HepG2 (cell line): Measurements from ENCODE around the gene CTDSP2. TPM values are rescaled to one million over a fixed set of nuclear protein-coding genes. Genes with fewer than 3 reads are reported as not detected.

Source experiments
- ADNP ChIP-seq: sonication (generic); formaldehyde crosslinking; IDR thresholded peaks from 2 replicates; pipeline ENCODE4 v1.4.0; 2020; ENCODE audit warnings: missing genetic modification reagents
- ESRRA ChIP-seq: sonication (generic); formaldehyde crosslinking; IDR thresholded peaks from 2 replicates; pipeline ENCODE4 v1.5.1; 2020; ENCODE audit warnings: mild to moderate bottlenecking, low read depth, missing genetic modification reagents
- HBP1 ChIP-seq: IDR thresholded peaks from 2 replicates; pipeline ENCODE4 v1.6.1; 2016; ENCODE audit warnings: low read depth, control low read depth
- HMGXB3 ChIP-seq: sonication (generic); formaldehyde crosslinking; IDR thresholded peaks from 2 replicates; pipeline ENCODE4 v1.4.0; 2020; ENCODE audit warnings: missing genetic modification reagents, borderline replicate concordance
- IRF9 ChIP-seq: sonication (generic); formaldehyde crosslinking; IDR thresholded peaks from 2 replicates; pipeline ENCODE4 v1.8.0; 2022; ENCODE audit warnings: missing genetic modification reagents, mild to moderate bottlenecking, borderline replicate concordance
- KLF6 ChIP-seq: IDR thresholded peaks from 2 replicates; pipeline ENCODE4 v1.8.0; 2016; ENCODE audit warnings: missing biosample characterization, missing genetic modification reagents
- NFATC3 ChIP-seq: sonication (generic); formaldehyde crosslinking; IDR thresholded peaks from 2 replicates; pipeline ENCODE4 v1.5.1; 2020; ENCODE audit warnings: mild to moderate bottlenecking, missing genetic modification reagents
- PCBP1 ChIP-seq: fragments of 200-400 bp; formaldehyde crosslinking; IDR thresholded peaks from 2 replicates; pipeline ENCODE4 v1.6.1; 2017; ENCODE audit warnings: mild to moderate bottlenecking, low read depth, low read length, borderline replicate concordance
- RAD21 ChIP-seq: fragments of 450-650 bp; formaldehyde crosslinking; IDR thresholded peaks from 2 replicates; pipeline ENCODE4 v1.5.0; 2020; ENCODE audit warnings: mild to moderate bottlenecking
- RFX1 ChIP-seq: fragments of 450-650 bp; IDR thresholded peaks from 2 replicates; pipeline ENCODE4 v1.6.1; 2017
- SIN3B ChIP-seq: fragments of 150-350 bp; IDR thresholded peaks from 2 replicates; pipeline ENCODE4 v1.6.1; 2014; ENCODE audit warnings: low read length
- ZNF138 ChIP-seq: sonication (generic); formaldehyde crosslinking; IDR thresholded peaks from 2 replicates; pipeline ENCODE4 v1.5.0; 2020; ENCODE audit warnings: mild to moderate bottlenecking, low read depth, missing genetic modification reagents
- ZNF205 ChIP-seq: IDR thresholded peaks from 2 replicates; pipeline ENCODE4 v1.6.1; 2018; ENCODE audit warnings: missing biosample characterization, missing genetic modification reagents
- ZNF329 ChIP-seq: sonication (generic); formaldehyde crosslinking; IDR thresholded peaks from 2 replicates; pipeline ENCODE4 v1.9.0; 2021; ENCODE audit warnings: low read depth, mild to moderate bottlenecking, missing genetic modification reagents
- ZNF331 ChIP-seq: sonication (generic); formaldehyde crosslinking; IDR thresholded peaks from 2 replicates; pipeline ENCODE4 v1.4.0; 2020; ENCODE audit warnings: missing genetic modification reagents
- ZNF562 ChIP-seq: sonication (generic); formaldehyde crosslinking; IDR thresholded peaks from 2 replicates; pipeline ENCODE4 v1.8.0; 2022; ENCODE audit warnings: missing genetic modification reagents, borderline replicate concordance
- ZNF615 ChIP-seq: sonication (generic); formaldehyde crosslinking; IDR thresholded peaks from 2 replicates; pipeline ENCODE4 v1.5.0; 2020; ENCODE audit warnings: mild to moderate bottlenecking, missing genetic modification reagents, borderline replicate concordance
- polyA plus RNA-seq, 8 experiments: library from polyadenylated mRNA; depleted of rRNA in 3 of 8; stranded (reverse) in 7 of 8; unstranded in 1 of 8; fragments of >200 nt; fragmentation: Illumina TruSeq in 4 of 8; extraction: Trizol in 4 of 8; gene quantifications; 2 replicates each; pipeline versions ENCODE4 v1.2.1 to v1.2.3, GENCODE V29; 2011 to 2016; ENCODE audit warnings: low read depth in 4 of 8, missing spikeins in 1 of 8, mixed read lengths in 1 of 8; ENCODE audit not compliant: insufficient read depth in 1 of 8
- total RNA-seq, 5 experiments: library from RNA; depleted of rRNA; stranded (reverse); fragments of >200 nt; fragmentation: Illumina TruSeq; extraction: Trizol; gene quantifications; 2 replicates each; pipeline ENCODE4 v1.2.3, GENCODE V29; 2016; ENCODE audit warnings: low read depth in 1 of 5
- TF ChIP-seq, protein P1 (sequence below): sonication (generic); formaldehyde crosslinking; IDR thresholded peaks from 2 replicates; pipeline ENCODE4; 2020; ENCODE audit warnings: missing genetic modification reagents, mild to moderate bottlenecking, borderline replicate concordance

The CTDSP2 gene
- total and polyA plus RNA-seq, 2 of the 13 experiments (the other 11 are each of a cell fraction or from before 2014, with no cell fraction given) = 38.1 to 82.5 TPM

GRCh38 chr12:57845478-57846284, 848 bp downstream of the CTDSP2 start (continued):
- no peak; the same call in 1 of the 2 replicates for TF ChIP-seq ZNF138 (CRISPR knock-in tag)
- TF ChIP-seq ESRRA (CRISPR knock-in tag) = peak; percentile 60
- TF ChIP-seq KLF6 (CRISPR knock-in tag) = peak; percentile 51; the same call in 1 of the 2 replicates
- no peak for TF ChIP-seq ADNP (CRISPR knock-in tag)
- TF ChIP-seq SIN3B = no peak
- TF ChIP-seq, protein P1, sequence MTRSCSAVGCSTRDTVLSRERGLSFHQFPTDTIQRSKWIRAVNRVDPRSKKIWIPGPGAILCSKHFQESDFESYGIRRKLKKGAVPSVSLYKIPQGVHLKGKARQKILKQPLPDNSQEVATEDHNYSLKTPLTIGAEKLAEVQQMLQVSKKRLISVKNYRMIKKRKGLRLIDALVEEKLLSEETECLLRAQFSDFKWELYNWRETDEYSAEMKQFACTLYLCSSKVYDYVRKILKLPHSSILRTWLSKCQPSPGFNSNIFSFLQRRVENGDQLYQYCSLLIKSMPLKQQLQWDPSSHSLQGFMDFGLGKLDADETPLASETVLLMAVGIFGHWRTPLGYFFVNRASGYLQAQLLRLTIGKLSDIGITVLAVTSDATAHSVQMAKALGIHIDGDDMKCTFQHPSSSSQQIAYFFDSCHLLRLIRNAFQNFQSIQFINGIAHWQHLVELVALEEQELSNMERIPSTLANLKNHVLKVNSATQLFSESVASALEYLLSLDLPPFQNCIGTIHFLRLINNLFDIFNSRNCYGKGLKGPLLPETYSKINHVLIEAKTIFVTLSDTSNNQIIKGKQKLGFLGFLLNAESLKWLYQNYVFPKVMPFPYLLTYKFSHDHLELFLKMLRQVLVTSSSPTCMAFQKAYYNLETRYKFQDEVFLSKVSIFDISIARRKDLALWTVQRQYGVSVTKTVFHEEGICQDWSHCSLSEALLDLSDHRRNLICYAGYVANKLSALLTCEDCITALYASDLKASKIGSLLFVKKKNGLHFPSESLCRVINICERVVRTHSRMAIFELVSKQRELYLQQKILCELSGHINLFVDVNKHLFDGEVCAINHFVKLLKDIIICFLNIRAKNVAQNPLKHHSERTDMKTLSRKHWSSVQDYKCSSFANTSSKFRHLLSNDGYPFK (CRISPR knock-in tag) = 0 out of 2 replicates have a peak, but pooled peaks have one; percentile 38
- no peak for TF ChIP-seq IRF9 (CRISPR knock-in tag)
- no peak; the same call in 1 of the 2 replicates for TF ChIP-seq RAD21
- 0 out of 2 replicates have a peak, but pooled peaks have one; percentile 9 for TF ChIP-seq HBP1 (CRISPR knock-in tag)
- no peak for TF ChIP-seq ZNF562 (CRISPR knock-in tag)
- TF ChIP-seq ZNF329 (CRISPR knock-in tag) = peak; percentile 55; the same call in 1 of the 2 replicates
- TF ChIP-seq ZNF615 = no peak
- peak; percentile 77; the same call in 1 of the 2 replicates for TF ChIP-seq PCBP1
- TF ChIP-seq HMGXB3 (CRISPR knock-in tag) = no peak; the same call in 1 of the 2 replicates
- TF ChIP-seq NFATC3 (CRISPR knock-in tag) = peak; percentile 79; the same call in 1 of the 2 replicates
- peak; percentile 75; the same call in 1 of the 2 replicates for TF ChIP-seq ZNF331 (CRISPR knock-in tag)
- TF ChIP-seq RFX1 = no peak; the same call in 1 of the 2 replicates
- TF ChIP-seq ZNF205 (CRISPR knock-in tag) = peak; percentile 74; the same call in 1 of the 2 replicates
